Measurements from ENCODE around the gene DPH2.
A peak's percentile ranks its signal among the peaks of the same experiment; 100 is the strongest.

DPH2 gene, protein sequence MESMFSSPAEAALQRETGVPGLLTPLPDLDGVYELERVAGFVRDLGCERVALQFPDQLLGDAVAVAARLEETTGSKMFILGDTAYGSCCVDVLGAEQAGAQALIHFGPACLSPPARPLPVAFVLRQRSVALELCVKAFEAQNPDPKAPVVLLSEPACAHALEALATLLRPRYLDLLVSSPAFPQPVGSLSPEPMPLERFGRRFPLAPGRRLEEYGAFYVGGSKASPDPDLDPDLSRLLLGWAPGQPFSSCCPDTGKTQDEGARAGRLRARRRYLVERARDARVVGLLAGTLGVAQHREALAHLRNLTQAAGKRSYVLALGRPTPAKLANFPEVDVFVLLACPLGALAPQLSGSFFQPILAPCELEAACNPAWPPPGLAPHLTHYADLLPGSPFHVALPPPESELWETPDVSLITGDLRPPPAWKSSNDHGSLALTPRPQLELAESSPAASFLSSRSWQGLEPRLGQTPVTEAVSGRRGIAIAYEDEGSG

DNA sequence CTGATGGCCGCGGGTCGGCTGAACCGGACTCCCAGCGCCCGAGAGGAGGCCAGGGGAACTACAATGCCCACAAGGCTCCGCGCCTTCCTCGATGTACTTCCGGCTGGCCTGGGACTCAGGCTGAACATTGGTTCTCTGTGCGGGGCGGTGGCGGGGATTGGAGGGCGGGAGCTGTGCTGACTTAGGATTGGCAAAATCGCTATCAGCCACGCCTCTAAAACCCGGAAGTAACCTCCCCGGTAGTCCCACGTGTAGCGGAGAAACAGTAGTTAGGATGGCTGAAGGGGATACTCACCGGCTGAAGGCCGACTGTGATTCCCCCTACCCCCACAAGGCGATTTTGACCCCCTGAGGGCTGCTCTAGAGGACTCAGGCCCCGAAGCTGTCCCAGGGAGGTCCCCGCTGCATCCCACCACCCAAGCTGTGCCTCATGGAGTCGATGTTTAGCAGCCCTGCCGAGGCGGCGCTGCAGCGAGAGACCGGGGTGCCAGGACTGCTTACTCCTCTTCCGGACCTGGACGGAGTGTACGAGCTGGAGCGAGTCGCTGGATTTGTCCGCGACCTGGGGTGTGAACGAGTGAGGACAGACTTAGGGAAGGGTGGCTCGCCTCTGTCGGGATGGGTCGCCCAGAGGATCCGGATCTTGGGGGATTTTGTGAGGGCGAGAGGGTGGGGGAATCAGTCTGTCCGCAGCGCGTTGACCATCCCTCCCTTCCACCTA, at the start of gene DPH2:
TSS of gene DPH2 (plus strand) at position 265 of the 721 bp plus-strand sequence. CDS start at position 431, 166 bp downstream.
- DNase-seq, result peak; percentile 96

DNA sequence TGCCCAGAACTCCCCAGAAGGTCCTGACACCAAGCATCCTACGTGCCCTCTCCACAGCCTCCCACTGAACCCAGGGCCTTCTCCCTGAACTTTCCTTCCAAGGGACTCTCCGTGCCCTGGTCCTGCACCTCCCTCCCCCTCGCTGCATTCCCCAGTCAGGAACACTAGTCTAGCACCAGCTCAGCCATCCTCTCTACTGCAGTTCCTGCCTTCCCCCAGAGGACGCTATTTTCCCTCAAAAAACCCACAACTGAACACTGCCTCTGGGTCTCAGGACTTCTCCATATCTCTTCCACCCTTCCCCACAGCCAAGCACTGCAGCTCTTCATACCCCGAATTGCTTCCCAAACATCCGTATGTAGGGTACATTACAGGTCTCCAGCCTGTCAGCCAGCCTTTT, 48.8 kb upstream of the DPH2 start:
- DNase-seq, result no peak

DNA sequence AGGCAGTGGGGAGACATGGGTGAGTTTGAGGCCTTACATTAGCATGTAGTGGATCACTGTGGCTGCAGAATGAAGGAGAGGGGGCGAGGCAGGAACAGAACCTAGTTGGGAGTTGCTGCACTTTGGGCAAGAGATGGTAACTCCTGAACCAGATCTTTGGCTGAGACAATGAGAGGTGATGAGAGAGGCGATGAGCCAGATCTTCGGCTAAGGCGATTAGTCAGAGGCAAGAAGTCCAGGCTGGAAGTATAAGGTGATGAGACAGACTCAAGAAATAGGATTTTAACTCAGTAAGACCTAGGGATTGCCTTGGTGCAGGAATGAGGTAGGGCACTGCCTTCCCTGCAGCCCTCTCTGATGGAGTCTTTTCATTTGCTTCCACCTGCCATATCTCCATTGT, 45.3 kb upstream of the DPH2 start:
- no peak for DNase-seq

DNA sequence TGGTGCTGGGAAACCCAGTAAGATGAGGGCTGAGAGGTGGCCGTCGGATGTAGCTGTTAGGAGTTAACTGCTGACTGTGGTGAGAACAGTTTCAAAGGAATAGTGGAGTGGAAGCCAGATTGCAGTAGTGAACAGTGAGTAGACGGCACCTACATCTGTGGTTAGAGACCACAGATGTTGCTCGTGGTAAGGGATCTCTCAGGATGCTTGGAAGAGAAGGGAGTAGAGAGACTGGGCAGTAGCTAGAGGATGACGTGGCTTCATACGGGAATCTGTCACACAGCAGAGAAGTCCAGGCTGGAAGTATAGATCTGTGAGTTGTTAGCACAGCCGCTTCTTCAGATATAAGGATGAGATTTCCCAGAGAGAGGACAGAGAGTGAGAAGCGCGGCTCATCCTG, 44.0 kb upstream of the DPH2 start:
- DNase-seq, result no peak

DNA sequence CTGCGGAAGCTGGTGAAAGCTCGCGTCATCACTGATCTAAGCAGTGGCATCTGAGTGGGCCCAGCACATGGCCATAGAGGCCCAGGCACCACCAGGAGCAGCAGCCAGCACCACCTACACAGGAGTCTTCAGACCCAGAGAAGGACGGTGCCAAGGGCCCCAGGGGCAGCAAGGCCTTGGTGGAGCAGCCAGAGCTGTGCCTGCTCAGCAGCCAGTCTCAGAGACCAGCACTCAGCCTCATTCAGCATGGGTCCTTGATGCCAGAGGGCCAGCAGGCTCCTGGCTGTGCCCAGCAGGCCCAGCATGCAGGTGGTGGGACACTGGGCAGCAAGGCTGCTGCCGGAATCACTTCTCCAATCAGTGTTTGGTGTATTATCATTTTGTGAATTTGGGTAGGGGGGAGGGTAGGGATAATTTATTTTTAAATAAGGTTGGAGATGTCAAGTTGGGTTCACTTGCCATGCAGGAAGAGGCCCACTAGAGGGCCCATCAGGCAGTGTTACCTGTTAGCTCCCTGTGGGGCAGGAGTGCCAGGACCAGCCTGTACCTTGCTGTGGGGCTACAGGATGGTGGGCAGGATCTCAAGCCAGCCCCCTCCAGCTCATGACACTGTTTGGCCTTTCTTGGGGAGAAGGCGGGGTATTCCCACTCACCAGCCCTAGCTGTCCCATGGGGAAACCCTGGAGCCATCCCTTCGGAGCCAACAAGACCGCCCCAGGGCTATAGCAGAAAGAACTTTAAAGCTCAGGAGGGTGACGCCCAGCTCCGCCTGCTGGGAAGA, 39.5 kb upstream of the DPH2 start:
- no peak for DNase-seq

DNA sequence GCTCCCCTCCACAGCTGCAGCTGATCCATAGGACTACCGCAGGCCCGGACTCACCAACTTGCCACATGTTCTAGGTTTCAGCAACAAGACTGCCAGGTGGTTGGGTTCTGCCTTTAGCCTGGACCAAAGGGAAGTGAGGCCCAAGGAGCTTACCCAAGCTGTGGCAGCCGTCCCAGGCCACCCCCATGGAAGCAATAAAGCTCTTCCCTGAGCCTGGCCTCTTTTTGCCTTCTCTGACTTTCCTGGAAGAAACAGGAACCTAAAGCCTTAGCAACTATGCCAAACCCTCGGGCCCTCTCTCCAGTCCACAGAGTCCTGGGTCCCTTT, 38.9 kb upstream of the DPH2 start:
- DNase-seq, result no peak

DNA sequence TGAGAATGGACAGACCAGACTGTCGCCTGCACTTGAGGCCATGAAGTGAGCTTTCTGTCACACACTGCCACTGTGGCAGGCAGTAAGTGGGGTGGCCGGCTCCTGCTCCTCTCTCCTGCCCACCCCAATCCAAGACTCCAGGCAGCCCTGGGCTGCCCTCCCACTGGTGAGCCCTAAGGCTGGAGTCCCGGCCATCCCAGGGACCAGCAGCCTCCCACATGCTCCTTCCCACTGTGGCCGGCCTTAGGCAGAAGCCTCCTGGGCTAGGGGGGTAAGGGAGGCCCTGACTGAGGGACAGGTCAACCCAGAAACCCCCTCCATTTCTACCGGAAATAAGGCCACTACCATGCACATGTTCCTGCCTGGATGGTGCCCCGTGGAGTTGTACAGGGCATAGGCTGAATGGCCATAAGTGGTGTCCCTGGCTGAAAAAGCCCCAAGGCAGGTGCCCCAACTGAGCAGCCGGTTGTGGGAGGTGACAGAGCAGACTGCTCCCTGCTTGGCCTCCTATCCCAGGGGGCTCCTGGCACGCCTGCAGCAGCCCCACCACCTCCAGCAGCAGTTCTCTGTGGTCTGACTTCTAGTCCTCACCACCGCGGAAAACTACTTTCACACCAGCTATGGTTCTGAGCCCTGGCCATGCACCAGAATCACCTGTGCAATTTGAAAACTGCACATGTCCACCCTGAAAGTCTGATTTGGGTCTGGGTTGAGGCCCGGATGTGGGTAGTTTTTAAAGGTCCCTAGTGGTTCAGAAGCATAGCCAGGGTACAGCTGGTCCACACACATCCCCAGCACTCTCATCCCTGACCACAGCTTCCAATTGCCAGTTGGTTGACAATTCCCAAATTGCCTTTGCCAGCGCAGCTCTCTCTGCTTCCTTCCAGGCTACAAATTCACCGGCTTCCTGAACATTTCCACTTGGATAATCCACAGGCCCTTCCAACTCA, 37.8 kb upstream of the DPH2 start:
- no peak for DNase-seq

DNA sequence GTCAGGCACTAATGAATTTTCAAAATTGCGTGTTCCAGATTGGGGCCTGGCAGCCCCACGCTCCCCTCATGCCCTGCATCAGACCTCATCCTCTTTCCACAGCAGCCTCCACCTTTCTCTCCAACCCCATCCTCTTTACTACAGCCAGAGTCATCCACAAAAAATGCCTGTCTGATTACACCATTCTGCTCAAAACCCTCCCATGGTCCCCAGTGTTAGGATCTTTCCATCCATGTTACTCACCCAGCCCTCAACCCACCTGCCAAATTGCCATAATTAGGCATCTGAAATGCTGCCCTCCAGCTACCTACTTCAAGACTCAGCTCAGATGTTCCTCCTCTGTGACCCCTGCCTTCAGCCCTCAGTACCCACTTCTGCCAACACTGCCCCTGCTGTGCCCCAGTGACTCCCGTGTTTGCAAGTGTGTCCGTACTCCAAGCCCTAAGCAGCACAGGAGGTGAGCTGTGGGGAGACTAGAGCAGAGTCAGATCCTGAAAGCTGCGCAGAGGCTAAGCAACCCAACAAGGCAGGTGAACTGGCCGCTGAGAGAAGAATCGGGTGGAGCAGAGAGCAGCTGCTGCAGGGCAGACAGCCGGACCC, 36.9 kb upstream of the DPH2 start:
- DNase-seq, result no peak

DNA sequence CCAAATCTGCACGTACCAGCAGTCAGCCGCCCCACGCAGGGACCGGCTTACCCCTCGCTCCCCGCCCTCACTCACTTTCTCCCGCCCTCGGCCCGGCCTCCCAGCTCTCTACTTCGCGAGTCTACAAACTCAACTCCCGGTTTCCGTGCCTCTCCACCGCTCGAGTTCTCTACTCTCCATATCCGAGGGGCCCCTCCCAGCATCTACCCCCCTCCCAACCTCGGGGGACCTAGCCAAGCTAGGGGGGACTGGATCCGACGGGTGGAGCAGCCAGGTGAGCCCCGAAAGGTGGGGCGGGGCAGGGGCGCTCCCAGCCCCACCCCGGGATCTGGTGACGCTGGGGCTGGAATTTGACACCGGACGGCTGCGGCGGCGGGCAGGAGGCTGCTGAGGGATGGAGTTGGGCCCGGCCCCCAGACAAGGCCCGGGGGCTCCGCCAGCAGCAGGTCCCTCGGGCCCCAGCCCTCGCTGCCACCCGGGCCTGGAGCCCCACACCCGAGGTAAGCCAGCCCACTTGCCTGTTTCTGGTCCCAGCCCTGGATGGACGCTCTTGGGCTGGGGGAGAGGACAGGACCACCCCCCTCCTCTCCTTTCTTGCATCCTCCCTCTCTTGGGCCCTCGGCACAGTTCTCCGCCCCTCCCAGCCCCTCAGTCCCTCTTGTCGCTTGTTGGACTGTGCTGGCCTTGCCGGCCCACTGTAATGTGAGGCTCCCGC, 36.3 kb upstream of the DPH2 start, which contains the start of gene ARTN:
TSS of gene ARTN (plus strand) at position 416 of the 715 bp plus-strand sequence. CDS start 1,856 bp downstream, outside the sequence.
- DNase-seq, result no peak

DNA sequence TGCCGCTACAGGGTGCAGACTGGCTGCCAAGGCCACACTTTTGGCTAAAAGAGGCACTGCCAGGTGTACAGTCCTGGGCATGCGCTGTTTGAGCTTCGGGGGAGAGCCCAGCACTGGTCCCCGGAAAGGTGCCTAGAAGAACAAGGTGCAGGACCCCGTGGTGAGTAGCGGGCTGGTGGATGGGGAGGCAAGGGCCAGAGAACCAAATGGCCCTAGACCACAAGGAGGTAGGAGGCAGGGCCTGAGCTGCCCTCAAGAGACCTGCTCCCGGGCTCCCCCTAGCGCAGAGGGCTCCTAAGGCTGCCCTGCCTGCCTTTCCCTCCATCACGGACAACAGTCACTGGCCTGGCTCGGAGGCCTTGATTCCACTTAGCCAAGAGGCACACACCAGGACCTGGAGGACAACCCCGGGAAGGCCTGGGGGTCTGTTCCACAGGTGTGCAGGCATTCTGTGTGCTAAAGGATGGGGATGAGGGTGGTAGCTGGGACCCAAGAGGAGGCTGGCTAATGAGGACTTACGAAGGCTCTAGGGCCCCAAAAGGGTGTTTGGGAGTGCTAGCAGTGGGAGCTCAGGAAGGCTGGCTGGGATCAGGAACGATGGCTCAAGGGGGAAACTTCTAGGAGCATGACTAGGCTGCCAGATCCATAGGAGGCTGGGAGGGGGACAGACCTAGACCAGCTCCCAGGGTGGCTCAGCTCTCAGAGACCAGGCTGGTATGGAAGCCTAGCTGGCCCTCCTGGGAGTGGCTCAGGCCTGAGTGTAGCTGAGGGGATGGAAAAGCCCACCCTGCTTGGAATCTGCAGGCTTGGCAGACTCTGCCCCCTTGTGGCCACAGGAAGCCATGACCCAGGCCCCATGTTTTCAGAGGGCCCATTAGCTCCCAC, 35.5 kb upstream of the DPH2 start:
- peak; percentile 56 for DNase-seq

DNA sequence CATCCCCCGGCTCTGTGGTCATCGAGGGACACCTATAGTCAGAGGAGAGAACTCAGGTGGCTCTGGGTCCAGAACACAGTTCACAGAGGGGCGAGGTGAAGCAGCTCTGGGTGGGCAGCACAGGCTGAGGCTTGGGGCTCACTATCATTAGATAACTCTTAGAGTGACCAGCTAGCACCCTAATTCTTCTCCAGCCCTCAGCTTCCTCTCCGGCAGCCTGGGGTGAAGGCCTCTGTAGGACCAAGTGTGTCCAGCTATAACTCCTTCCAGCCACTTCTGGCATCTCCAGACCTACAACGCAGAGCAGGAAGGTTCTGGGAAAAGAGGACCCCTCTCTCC, 34.9 kb upstream of the DPH2 start:
- DNase-seq, result no peak

DNA sequence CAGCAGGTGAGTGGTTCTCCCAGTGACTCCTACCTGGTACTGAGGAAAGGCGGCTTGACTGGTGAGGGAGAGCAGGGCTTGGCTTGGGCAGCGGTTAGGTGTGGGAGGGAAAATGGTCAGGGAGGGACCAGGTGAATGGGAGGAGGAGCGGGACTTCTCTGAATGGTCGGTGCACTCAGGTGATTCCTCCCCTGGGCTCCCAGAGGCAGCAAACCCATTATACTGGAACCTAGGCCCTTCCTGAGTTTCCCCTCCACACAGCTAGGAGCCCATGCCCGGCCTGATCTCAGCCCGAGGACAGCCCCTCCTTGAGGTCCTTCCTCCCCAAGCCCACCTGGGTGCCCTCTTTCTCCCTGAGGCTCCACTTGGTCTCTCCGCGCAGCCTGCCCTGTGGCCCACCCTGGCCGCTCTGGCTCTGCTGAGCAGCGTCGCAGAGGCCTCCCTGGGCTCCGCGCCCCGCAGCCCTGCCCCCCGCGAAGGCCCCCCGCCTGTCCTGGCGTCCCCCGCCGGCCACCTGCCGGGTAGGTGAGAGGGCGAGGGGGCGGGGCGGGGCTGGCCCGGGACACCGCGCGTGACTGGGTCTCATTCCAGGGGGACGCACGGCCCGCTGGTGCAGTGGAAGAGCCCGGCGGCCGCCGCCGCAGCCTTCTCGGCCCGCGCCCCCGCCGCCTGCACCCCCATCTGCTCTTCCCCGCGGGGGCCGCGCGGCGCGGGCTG, 33.9 kb upstream of the DPH2 start:
- no peak for DNase-seq

DNA sequence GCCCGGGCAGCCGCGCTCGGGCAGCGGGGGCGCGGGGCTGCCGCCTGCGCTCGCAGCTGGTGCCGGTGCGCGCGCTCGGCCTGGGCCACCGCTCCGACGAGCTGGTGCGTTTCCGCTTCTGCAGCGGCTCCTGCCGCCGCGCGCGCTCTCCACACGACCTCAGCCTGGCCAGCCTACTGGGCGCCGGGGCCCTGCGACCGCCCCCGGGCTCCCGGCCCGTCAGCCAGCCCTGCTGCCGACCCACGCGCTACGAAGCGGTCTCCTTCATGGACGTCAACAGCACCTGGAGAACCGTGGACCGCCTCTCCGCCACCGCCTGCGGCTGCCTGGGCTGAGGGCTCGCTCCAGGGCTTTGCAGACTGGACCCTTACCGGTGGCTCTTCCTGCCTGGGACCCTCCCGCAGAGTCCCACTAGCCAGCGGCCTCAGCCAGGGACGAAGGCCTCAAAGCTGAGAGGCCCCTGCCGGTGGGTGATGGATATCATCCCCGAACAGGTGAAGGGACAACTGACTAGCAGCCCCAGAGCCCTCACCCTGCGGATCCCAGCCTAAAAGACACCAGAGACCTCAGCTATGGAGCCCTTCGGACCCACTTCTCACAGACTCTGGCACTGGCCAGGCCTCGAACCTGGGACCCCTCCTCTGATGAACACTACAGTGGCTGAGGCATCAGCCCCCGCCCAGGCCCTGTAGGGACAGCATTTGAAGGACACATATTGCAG, 33.2 kb upstream of the DPH2 start:
- no peak for DNase-seq

DNA sequence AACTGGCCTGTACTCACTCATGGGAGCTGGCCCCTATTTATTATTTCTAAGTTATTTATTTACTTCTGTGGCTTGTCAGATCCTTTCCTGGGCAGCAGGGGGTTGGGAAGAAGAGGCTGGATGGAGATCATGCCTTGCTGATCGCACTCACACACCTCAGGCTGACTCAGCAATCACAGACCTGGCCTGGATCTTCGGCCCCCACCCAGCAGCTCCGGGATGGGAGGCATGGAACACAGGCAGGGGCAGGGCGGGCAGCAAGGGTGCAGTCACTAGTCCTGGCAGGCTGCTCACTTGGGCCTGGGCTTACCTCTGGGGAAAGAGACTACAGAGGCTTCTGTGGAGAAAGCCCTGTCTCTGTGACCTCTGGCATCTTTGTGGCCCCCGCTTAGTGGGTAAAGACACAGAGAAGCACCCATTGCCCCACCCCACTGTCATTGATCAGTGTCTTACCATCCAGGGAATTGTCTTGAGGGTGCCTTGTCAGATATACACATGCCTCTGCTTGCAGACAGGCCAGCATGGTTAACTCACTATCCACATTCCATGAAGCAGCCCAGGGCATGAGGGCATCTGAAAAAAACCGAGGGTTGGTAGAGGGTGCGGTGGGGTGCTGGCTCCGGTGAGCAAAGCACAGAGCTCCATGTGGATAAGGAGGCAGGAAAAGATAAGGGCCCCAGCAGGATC, 32.5 kb upstream of the DPH2 start:
- no peak for DNase-seq

DNA sequence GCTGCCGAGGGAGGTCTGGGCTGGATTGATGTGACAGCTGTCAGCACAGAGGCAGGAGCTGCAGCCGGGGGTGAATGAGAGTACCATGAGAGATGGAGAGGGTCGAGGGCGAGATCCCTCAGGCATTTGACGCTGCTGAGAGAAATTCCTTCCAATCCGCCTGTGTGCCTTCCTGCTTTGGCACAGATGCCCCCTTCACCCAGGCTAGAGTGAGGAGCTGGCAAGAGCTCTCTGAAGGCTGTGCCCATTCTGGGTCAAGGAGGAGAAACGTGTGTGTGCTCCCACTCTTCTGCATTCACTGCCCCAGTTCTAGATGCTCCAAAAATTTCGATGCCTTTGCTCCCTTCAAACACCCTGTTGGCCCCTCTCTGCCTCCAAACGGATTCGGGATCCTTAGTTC, 31.4 kb upstream of the DPH2 start:
- no peak for DNase-seq

DNA sequence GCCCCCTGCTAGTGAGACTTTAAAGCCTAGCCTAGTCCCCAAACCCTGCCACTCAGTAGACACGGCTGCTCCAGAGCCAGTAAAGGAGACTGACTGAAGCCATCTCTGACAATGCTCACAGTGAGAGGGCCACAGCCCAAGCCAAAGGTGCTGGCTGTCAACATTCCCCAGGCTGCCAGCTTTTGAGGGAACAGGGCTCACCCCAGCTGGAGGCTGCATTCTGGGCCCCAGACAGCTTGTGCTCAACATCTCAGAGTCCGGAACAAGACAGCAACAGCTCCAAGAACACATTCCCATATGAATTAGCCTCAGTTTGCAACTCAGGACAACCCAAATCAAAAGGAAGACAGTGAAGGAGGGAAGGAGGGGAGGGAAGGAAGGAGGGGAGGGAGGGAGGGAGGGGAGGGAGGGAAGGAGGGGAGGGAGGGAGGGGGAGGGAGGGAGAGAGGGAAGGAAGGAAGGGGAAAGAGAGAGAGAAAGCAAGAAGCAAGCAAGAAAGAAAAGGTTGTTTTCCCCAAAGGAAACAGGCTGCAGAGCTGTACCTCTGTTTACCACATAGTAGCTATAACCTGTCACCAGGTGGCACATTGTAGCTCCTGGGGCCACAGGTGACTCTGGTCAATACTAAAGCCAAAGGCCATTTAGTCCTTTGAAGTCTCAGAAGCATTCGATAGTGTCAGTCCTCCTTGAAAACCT, 30.8 kb upstream of the DPH2 start:
- no peak for DNase-seq

DNA sequence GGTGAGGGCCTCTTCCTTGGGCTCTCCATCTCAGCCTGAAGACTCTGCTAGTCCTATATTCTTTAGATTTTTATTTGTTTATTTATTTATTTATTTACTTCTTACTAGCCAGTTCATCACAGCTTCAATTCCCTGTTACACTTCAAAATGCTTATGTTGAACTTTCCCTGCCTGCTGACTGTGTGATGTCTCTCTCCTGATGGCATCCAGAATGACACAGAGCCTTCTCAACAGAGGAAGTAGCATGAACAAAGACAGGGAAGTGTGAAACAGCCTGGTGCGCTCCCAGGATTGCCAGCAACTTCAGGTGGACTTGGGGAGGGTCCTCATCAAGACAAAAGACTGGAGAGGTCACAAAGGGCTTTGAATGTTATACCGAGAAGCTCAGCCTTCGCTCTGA, 27.4 kb upstream of the DPH2 start:
- no peak for DNase-seq

DNA sequence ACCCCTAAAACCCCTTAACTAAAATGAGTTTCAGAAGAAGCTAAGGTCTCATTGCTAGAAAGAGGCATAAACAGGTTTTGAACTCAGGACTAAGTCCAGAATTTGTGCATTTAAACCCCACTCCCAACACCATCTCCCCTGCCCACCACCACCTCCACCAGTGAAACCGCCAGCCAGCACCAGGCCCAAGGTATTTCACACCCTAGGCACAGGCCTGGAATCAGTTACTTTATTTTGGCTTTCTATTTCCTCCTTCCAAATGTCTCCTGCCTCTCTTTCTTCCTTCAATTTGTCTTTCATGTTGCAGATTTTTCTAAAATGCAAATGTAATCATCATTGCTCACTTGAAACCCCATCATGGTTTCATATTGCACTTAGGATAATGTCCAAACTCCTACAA, 24.9 kb upstream of the DPH2 start:
- DNase-seq, result no peak
